Esophagus squamous epithelium (tissue), 4 donors: Measurements from ENCODE around the gene PRKN.

Experiments used
- CTCF ChIP-seq, 6 experiments: fragments of 450-650 bp in 4 of 6; fragments of 200-600 bp in 2 of 6; sonication (generic) in 2 of 6; IDR thresholded peaks; one replicate each; pipeline ENCODE4 v1.5.1; 2016 to 2019; ENCODE audit warnings: antibody characterized with exemption in 6 of 6, mild to moderate bottlenecking in 4 of 6, moderate library complexity in 4 of 6
- POLR2A ChIP-seq, 4 donors: fragments of 450-650 bp; IDR thresholded peaks; one replicate each; pipeline ENCODE4 v1.6.1; 2017; ENCODE audit warnings: antibody characterized with exemption in 4 of 4, mild to moderate bottlenecking in 4 of 4, moderate library complexity in 3 of 4

GRCh38 chr6:161546632-161547031 is 1180.9 kb downstream of the PRKN start:
- TF ChIP-seq CTCF (IDR thresholded peaks at IDR 0.05) = no peak
- TF ChIP-seq POLR2A (IDR thresholded peaks at IDR 0.05) = no peak
